ENCODE results near the gene ZXDC.

DNA sequence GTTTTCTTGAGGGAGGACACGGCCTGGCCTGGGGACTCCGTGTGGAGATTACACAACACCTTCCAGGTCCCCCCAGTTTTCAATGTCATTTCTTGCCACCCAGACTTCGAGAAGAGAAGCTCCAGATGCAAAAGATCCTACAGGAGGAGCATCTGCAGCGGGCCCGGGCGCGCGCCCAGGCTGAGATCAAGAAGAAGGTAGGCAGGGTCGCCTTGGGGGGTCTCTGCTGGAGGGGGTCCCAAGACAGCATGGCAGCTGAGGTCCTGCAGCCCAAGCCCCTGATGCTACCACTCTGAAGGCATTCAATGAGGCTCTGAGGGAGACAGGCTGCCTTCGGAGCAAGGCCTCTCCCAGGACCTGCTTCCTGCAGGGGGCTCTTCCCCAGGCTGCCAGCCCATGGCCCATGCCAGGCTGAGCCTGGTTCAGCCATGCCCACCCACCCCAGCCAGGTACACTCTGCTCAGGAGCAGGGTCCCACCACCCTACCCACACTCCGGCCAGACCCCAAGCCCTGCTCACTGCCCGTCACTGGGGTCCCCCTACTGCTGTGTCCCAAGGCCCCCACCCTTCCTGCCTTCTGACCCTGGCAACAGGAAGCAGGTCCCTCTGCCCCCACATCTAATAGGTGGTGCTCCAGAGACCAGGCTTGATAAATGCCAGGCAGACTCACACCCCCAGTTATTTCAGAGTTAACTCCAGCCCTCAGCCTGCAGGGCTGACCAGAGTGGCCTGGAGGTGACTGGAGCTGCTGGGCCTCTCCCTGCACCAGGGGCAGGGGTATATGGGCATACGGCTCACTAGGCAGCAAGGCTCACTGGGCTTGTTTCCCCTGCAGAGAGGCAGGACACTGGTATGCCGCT is 40.0 kb downstream of the ZXDC start:
- no peak for TF ChIP-seq EZH2 (IDR thresholded peaks at IDR 0.05; ENCODE audit: insufficient read depth, poor library complexity, severe bottlenecking)
- no peak for TF ChIP-seq EZH2phosphoT487 (IDR thresholded peaks at IDR 0.05; ENCODE audit: insufficient read depth, low read depth)
